GM12878 (cell line): ENCODE measurements around the gene SLC20A1. TPM values are rescaled to one million over a fixed set of nuclear protein-coding genes. Genes with fewer than 3 reads are reported as not detected.

ENCODE experiments used
- ATAC-seq: fragments of 200-7000 bp; cut with Tn5 transposase; 3 replicates; pipeline ENCODE4 v1.9.1; 2020; ENCODE audit warnings: mild to moderate bottlenecking, moderate library complexity
- BruUV-seq: library from RNA; stranded (reverse); fragments of 400-500 nt; replicated peaks from 2 replicates; lab custom pipeline; 2021; lab: Mats Ljungman, UMichigan
- CTCF ChIA-PET: fragments of 300-600 bp; sonication (Branson Sonifier 250); formaldehyde crosslinking; extraction: SDS; loops from one replicate; lab custom pipeline; 2021; ENCODE audit warnings: inconsistent platforms; lab: Yijun Ruan, JAX
- POLR2A ChIA-PET: fragments of 350-600 bp; formaldehyde crosslinking; extraction: SDS; loops from one replicate; lab custom pipeline; 2021; ENCODE audit warnings: inconsistent platforms; lab: Charles Lee
- RAD21 ChIA-PET: fragments of 300-600 bp; sonication (Branson Sonifier 250); formaldehyde crosslinking; loops from one replicate; lab custom pipeline; 2023; ENCODE audit warnings: antibody characterized with exemption; ENCODE audit not compliant: unreplicated experiment; lab: Charles Lee
- SMC1A ChIA-PET: fragments of 300-600 bp; sonication (Branson Sonifier 250); formaldehyde crosslinking; loops from one replicate; lab custom pipeline; 2023; ENCODE audit not compliant: unreplicated experiment, uncharacterized antibody; lab: Charles Lee
- DNase-seq: peaks from one replicate; pipeline ENCODE4 v3.0.0-alpha.2; 2011; ENCODE audit warnings: low read depth, low spot score
- FAIRE-seq: peaks from 3 replicates; lab custom pipeline; 2011; peaks lifted over from hg19 to GRCh38; lab: Jason Lieb, UNC
- H2AFZ ChIP-seq: 2 replicates; pipeline ENCODE4 v1.6.0; 2011; ENCODE audit warnings: low read depth, low read length, control low read depth; ENCODE audit not compliant: control insufficient read depth
- H3K27ac ChIP-seq: 2 replicates; pipeline ENCODE4 v1.5.1; 2011; ENCODE audit warnings: control low read depth; ENCODE audit not compliant: control insufficient read depth, insufficient read depth
- H3K27me3 ChIP-seq, 2 experiments: replicated peaks in 1 of 2; 2 replicates each; pipeline versions ENCODE4 v1.6.0 to v1.6.1; 2011; ENCODE audit warnings: low read length in 1 of 2; ENCODE audit not compliant: control insufficient read depth in 2 of 2, insufficient read depth in 2 of 2
- H3K36me3 ChIP-seq, 2 experiments: 2 replicates each; pipeline ENCODE4 v1.5.1; 2011; ENCODE audit warnings: low read length in 1 of 2; ENCODE audit not compliant: control insufficient read depth in 2 of 2, insufficient read depth in 2 of 2
- H3K4me1 ChIP-seq: 2 replicates; pipeline ENCODE4 v1.6.1; 2011; ENCODE audit warnings: mild to moderate bottlenecking, low read length, moderate library complexity, mixed read lengths; ENCODE audit not compliant: control insufficient read depth, insufficient read depth
- H3K4me2 ChIP-seq: 2 replicates; pipeline ENCODE4 v1.6.0; 2011; ENCODE audit warnings: control low read depth; ENCODE audit not compliant: control insufficient read depth, insufficient read depth
- H3K4me3 ChIP-seq: fragments of 200-600 bp; sonication (generic); 2 replicates; pipeline ENCODE4 v1.5.1; 2016
- H3K79me2 ChIP-seq: 2 replicates; pipeline ENCODE4 v1.6.0; 2011; ENCODE audit warnings: low read length; ENCODE audit not compliant: control insufficient read depth, insufficient read depth
- H3K9ac ChIP-seq: 2 replicates; pipeline ENCODE4 v1.8.0; 2011; ENCODE audit warnings: low read length, control low read depth, mixed read lengths; ENCODE audit not compliant: control insufficient read depth, insufficient read depth
- H3K9me3 ChIP-seq: replicated peaks from 3 replicates; pipeline ENCODE4 v1.5.1; 2011; ENCODE audit warnings: mild to moderate bottlenecking, low read length; ENCODE audit not compliant: control insufficient read depth, insufficient read depth
- H4K20me1 ChIP-seq: 2 replicates; pipeline ENCODE4 v1.6.0; 2011; ENCODE audit not compliant: control insufficient read depth, insufficient read depth
- CBX3 ChIP-seq: fragments of 200-600 bp; sonication (generic); IDR thresholded peaks from 2 replicates; pipeline ENCODE4 v1.6.1; 2016; ENCODE audit warnings: low read depth, borderline replicate concordance
- E4F1 ChIP-seq: fragments of 450-650 bp; IDR thresholded peaks from 2 replicates; pipeline ENCODE4 v1.6.1; 2018; ENCODE audit warnings: borderline replicate concordance, mild to moderate bottlenecking; ENCODE audit not compliant: partially characterized antibody
- HSF1 ChIP-seq: fragments of 150-350 bp; IDR thresholded peaks from 2 replicates; pipeline ENCODE4 v1.6.1; 2014; ENCODE audit warnings: mild to moderate bottlenecking, low read depth, low read length
- MEF2A ChIP-seq: IDR thresholded peaks from 2 replicates; pipeline ENCODE4 v1.6.1; 2011; ENCODE audit warnings: low read depth, mild to moderate bottlenecking, low read length, moderate library complexity; ENCODE audit not compliant: insufficient read depth
- RCOR1 ChIP-seq: conservative IDR thresholded peaks from 2 replicates; pipeline ENCODE4 v1.6.1; 2012; ENCODE audit warnings: low read depth, low read length, improper control_type of control experiment
- ZNF24 ChIP-seq: fragments of 450-650 bp; IDR thresholded peaks from 2 replicates; pipeline ENCODE4 v1.6.1; 2017; ENCODE audit warnings: antibody characterized with exemption, mild to moderate bottlenecking
- WGBS: methylation state at CpG from one replicate; pipeline ENCODE4 v1.1.6; 2016; ENCODE audit warnings: low lambda C conversion rate; ENCODE audit not compliant: insufficient replicate concordance, insufficient coverage; ENCODE audit errors: missing lambda C conversion rate; 5-methylcytosine and 5-hydroxymethylcytosine counted together
- in situ Hi-C: fragments of 300-500 bp; cut with MboI; formaldehyde crosslinking; loops from 9 replicates; pipeline ENCODE4 v1.14.3; 2018; ENCODE audit warnings: mixed read lengths
- intact Hi-C: fragments of 100-400 bp; cut with micrococcal nuclease; formaldehyde crosslinking; loops from one replicate; pipeline ENCODE4 v1.14.2; 2022; ENCODE audit not compliant: unreplicated experiment
- polyA plus RNA-seq, 11 experiments: library from polyadenylated mRNA; depleted of rRNA in 4 of 11; unstranded in 6 of 11; stranded (reverse) in 5 of 11; fragments of >200 nt; fragmentation: Nextera tagmentation in 4 of 11; fragmentation: Illumina TruSeq in 1 of 11; extraction: Ambion mirVana in 4 of 11; extraction: Trizol in 1 of 11; gene quantifications; 1 replicate in 1 of 11; 2 replicates in 10 of 11; pipeline versions ENCODE4 v1.2.1 to v1.2.3, GENCODE V29; 2011 to 2016; ENCODE audit warnings: inconsistent platforms in 2 of 11, missing spikeins in 2 of 11, low read depth in 1 of 11
- total RNA-seq, 4 experiments: library from RNA; depleted of rRNA in 3 of 4; stranded (reverse); fragments of >200 nt in 3 of 4; fragmentation: Illumina TruSeq in 1 of 4; extraction: Trizol in 1 of 4; gene quantifications; 2 replicates each; pipeline versions ENCODE4 v1.2.1 to v1.2.3, GENCODE V29; 2013 to 2021

The SLC20A1 gene
- total and polyA plus RNA-seq, 10 of the 15 experiments (the other 5 are each of a cell fraction or from before 2014, with no cell fraction given): 21.2 to 59.1 (median 43.2) TPM

- H3K4me1 ChIP-seq: peaks cover 10% of the 10 kb centered on the region
- TF ChIP-seq RCOR1: no peak
- no peak for TF ChIP-seq E4F1
- TF ChIP-seq HSF1: no peak
- TF ChIP-seq CBX3: no peak
- TF ChIP-seq MEF2A: no peak
- no peak for TF ChIP-seq ZNF24
- H3K4me3 ChIP-seq: no peak overlapping the region
- H3K27me3 ChIP-seq: no peaks in the 10 kb centered on the region
- no TSS peak for BruUV-seq
- no peaks in the 10 kb centered on the region for H3K9me3 ChIP-seq
- WGBS: 47% methylated on average over 7 of the region's 7 CpGs
- CTCF ChIA-PET: interaction anchor here (0.6 to 16.6 kb wide), 26 partner anchors 10 to 349 kb away, joined by 3 to 671 read pairs (median 6); partner anchors contain the start of gene SLC20A1
- DNase-seq (no peak), FAIRE-seq (no peak), ATAC-seq (no peak)
- H3K9ac ChIP-seq: no peak overlapping the region
- no peaks in the 10 kb centered on the region for H3K36me3 ChIP-seq
- intact Hi-C loops: loop anchor here (1.0 kb wide), 4 partner anchors 20 to 101 kb away; partner anchors contain the start of gene SLC20A1
- no peak overlapping the region for H2AFZ ChIP-seq
- POLR2A ChIA-PET: interaction anchor here (1.0 to 13.6 kb wide), 5 partner anchors 19 to 101 kb away, joined by 3 to 143 read pairs (median 12); partner anchors contain the start of gene SLC20A1
- no peaks in the 10 kb centered on the region for H3K79me2 ChIP-seq
- H4K20me1 ChIP-seq: no peaks in the 10 kb centered on the region
- no peak overlapping the region for H3K27ac ChIP-seq
- in situ Hi-C loops: loop anchor here (5.0 kb wide), 1 partner anchor 97 kb away; the partner anchor contains the start of gene NT5DC4
- SMC1A ChIA-PET: interaction anchor here (0.6 to 15.4 kb wide), 20 partner anchors 8 to 316 kb away, joined by 3 to 455 read pairs (median 9); partner anchors contain the start of genes NT5DC4 and SLC20A1
- RAD21 ChIA-PET: interaction anchor here (0.9 to 16.3 kb wide), 19 partner anchors 9 to 316 kb away, joined by 3 to 494 read pairs (median 5); partner anchors contain the start of genes NT5DC4 and SLC20A1
- H3K4me2 ChIP-seq: no peak overlapping the region
These were observed 20.1 kb upstream of the SLC20A1 start for GRCh38 chr2:112625474-112626114.
